Kidney (tissue), 14 donors: ENCODE results near the gene CCN2. TPM values are rescaled to one million over a fixed set of nuclear protein-coding genes. Genes with fewer than 3 reads are reported as not detected.

Source experiments
- DNase-seq, 5 donors: peaks; one replicate each; pipeline ENCODE4 v3.0.0-alpha.2; 2013 to 2020
- FAIRE-seq: peaks from 2 replicates; lab custom pipeline; 2012; peaks lifted over from hg19 to GRCh38; lab: Jason Lieb, UNC
- H3K27ac ChIP-seq, 2 donors: one replicate each; pipeline ENCODE4 v1.7.0; 2013; ENCODE audit warnings: low read depth in 2 of 2, low read length in 2 of 2, inconsistent platforms in 1 of 2
- H3K27me3 ChIP-seq: one replicate; pipeline ENCODE4 v1.7.1; 2013; ENCODE audit warnings: low read length, inconsistent platforms; ENCODE audit not compliant: control insufficient read depth, insufficient read depth
- H3K36me3 ChIP-seq, 3 donors: one replicate each; pipeline versions ENCODE4 v1.7.0 to v1.7.1; 2013; ENCODE audit warnings: low read length in 3 of 3, control low read depth in 1 of 3, inconsistent platforms in 1 of 3; ENCODE audit not compliant: insufficient read depth in 3 of 3, control insufficient read depth in 2 of 3
- H3K4me1 ChIP-seq, 3 donors: one replicate each; pipeline versions ENCODE4 v1.7.0 to v1.7.1; 2013; ENCODE audit warnings: low read length in 3 of 3, inconsistent platforms in 1 of 3, low read depth in 1 of 3; ENCODE audit not compliant: control insufficient read depth in 2 of 3, insufficient read depth in 2 of 3
- H3K4me3 ChIP-seq, 3 donors: one replicate each; pipeline versions ENCODE4 v1.7.0 to v1.8.1; 2013; ENCODE audit warnings: low read length in 3 of 3, control low read depth in 1 of 3, inconsistent platforms in 1 of 3
- H3K9ac ChIP-seq, 3 donors: one replicate each; pipeline versions ENCODE4 v1.7.0 to v1.7.1; 2013; ENCODE audit warnings: low read length in 3 of 3, control low read depth in 1 of 3, inconsistent platforms in 1 of 3
- H3K9me3 ChIP-seq, 3 donors: one replicate each; pipeline versions ENCODE4 v1.7.0 to v1.7.1; 2013; ENCODE audit warnings: low read length in 3 of 3, control low read depth in 1 of 3, inconsistent platforms in 1 of 3; ENCODE audit not compliant: control insufficient read depth in 2 of 3, insufficient read depth in 1 of 3
- CTCF ChIP-seq: IDR thresholded peaks from 3 replicates; pipeline ENCODE4 v1.5.1; 2012; ENCODE audit warnings: mild to moderate bottlenecking, moderate library complexity, borderline replicate concordance; ENCODE audit not compliant: insufficient read depth; ENCODE audit errors: extremely low read depth
- intact Hi-C: fragments of 100-400 bp; cut with DNase I; formaldehyde crosslinking; loops from one replicate; pipeline ENCODE4 v1.11.1; 2022
- polyA plus RNA-seq: library from polyadenylated mRNA; stranded (reverse); fragments of 350-450 nt; fragmentation: Illumina TruSeq; extraction: RNeasy Lipid Tissue Mini Kit (QIAGEN cat#74804); gene quantifications from one replicate; pipeline ENCODE4 v1.2.3, GENCODE V29; 2014; ENCODE audit warnings: low read depth, low replicate concordance; ENCODE audit not compliant: insufficient read depth
- total RNA-seq: library from RNA; stranded (reverse); fragmentation: NEBNext Ultra II Directional; extraction: Animal tissue kit (Norgen Biotek cat#: 25700); gene quantifications from one replicate; pipeline ENCODE4 v1.2.1, GENCODE V29; 2021
- donor health status: control.
- donor health status: control.
- donor health status: control.
- donor health status: control.
- donor health status: control.
- donor health status: DM: yes; HTN: yes; CAD: no.
- donor health status: Normal renal cell carcinoma (clear cell type).

The CCN2 gene
- total and polyA plus RNA-seq, 2 donors from 2014 or later: 64.1 to 248 TPM

- Histone ChIP-seq H3K4me1 (peaks cover 0 to 7% (median 0%) of the 10 kb centered on the region in 3 donors), H3K9me3 (no peaks in the 10 kb centered on the region), H3K4me3 (no peak overlapping the region), H3K27ac (no peak overlapping the region), H3K9ac (no peak overlapping the region), H3K27me3 (no peaks in the 10 kb centered on the region), H3K36me3 (peaks cover 0 to 16% (median 2%) of the 10 kb centered on the region in 3 donors)
- no peak for FAIRE-seq
- no peak for DNase-seq
- TF ChIP-seq CTCF: no peak
- intact Hi-C loops: no loop called here
These were observed 5.2 kb downstream of the CCN2 start for GRCh38 chr6:131945971-131946370.

GRCh38 chr6:131937703-131938631 is 13.2 kb downstream of the CCN2 start:
- no peaks in the 10 kb centered on the region for H3K27me3 ChIP-seq
- intact Hi-C loops: no loop called here
- no peaks in the 10 kb centered on the region for H3K36me3 ChIP-seq
- H3K9me3 ChIP-seq: no peaks in the 10 kb centered on the region
- no peak for TF ChIP-seq CTCF
- FAIRE-seq (no peak), DNase-seq (no peak)
- H3K9ac ChIP-seq: no peak overlapping the region
- H3K4me1 ChIP-seq: no peaks in the 10 kb centered on the region
- no peak overlapping the region for H3K4me3 ChIP-seq
- no peak overlapping the region for H3K27ac ChIP-seq

GRCh38 chr6:131937226-131937625 is 13.9 kb downstream of the CCN2 start:
- Histone ChIP-seq H3K9ac (no peak overlapping the region), H3K27me3 (no peaks in the 10 kb centered on the region), H3K9me3 (no peaks in the 10 kb centered on the region), H3K4me1 (no peaks in the 10 kb centered on the region), H3K4me3 (no peak overlapping the region), H3K36me3 (no peaks in the 10 kb centered on the region), H3K27ac (no peak overlapping the region)
- TF ChIP-seq CTCF: no peak
- intact Hi-C loops: no loop called here
- FAIRE-seq (no peak), DNase-seq (no peak)
